HG03575 (cell line): ENCODE measurements around the gene FSTL3.

Experiments used
- ATAC-seq: cut with Tn5 transposase; IDR thresholded peaks from one replicate; pipeline ENCODE4 v1.9.1; 2021; ENCODE audit not compliant: unreplicated experiment, insufficient number of reproducible peaks, low FRiP score; ENCODE audit errors: extremely low read depth

The FSTL3 gene

GRCh38 chr19:644363-644762 lies 31.8 kb upstream of the FSTL3 start:
- no peak for ATAC-seq

GRCh38 chr19:644789-645188 lies 31.4 kb upstream of the FSTL3 start:
- ATAC-seq = no peak

- no peak for ATAC-seq
Observed at GRCh38 chr19:645912-646778, 30.0 kb upstream of the FSTL3 start.

GRCh38 chr19:646779-647565 lies 29.2 kb upstream of the FSTL3 start:
- no peak for ATAC-seq

DNA sequence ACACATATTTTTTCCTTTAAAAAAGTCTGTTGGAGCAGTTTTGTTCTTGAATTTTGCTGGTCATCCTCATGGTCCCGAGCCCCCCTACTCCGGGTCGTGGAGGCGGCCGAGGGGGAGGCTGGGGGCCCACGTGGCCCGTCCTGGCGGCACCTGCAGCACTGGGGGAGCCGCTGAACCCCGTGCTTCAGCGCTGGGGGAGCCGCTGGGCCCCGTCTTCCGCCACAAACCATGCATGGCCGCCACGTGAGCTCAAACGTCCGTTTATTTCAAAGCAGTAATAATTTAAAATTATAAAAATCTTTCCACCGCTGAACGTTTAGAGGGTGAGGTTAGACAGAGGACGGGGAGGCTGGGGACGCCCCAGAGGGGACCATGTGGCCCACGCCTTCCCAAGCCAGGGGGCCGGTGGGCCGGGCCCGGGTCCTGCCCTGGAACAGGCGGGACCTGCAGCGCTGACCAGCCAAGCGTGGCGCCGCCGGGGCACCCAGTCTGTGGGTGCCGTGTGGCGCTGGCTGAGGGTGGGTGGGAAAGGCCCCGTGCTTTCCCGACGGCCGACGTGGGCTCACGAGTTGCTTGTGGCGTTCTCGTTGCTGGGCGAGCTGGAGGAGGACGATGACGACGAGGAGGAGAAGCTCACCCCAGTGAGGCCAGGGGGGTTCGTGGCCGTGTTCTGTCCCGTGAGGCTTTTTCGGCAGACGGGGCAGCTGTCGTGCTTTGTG lies 28.5 kb upstream of the FSTL3 start:
- no peak for ATAC-seq

DNA sequence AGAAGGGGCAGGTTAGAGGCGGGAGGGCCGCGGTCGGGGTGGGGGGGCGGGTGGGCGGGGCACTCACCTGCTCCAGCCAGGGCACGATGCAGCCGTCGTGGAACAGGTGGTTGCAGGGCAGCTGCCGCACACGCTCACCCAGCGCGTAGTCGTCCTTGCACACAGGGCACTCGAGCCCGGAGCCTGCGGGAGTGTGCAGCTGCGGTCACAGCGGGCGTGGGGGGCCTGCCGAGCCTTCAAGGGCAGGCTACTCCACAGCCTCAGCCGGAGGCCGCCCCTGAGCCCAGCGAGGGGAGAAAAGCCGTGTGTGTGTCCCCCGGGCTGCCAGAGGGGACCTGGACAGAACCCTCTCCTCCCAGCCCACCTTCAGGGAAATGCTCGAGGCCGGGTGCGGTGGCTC lies 27.9 kb upstream of the FSTL3 start:
- no peak for ATAC-seq

DNA sequence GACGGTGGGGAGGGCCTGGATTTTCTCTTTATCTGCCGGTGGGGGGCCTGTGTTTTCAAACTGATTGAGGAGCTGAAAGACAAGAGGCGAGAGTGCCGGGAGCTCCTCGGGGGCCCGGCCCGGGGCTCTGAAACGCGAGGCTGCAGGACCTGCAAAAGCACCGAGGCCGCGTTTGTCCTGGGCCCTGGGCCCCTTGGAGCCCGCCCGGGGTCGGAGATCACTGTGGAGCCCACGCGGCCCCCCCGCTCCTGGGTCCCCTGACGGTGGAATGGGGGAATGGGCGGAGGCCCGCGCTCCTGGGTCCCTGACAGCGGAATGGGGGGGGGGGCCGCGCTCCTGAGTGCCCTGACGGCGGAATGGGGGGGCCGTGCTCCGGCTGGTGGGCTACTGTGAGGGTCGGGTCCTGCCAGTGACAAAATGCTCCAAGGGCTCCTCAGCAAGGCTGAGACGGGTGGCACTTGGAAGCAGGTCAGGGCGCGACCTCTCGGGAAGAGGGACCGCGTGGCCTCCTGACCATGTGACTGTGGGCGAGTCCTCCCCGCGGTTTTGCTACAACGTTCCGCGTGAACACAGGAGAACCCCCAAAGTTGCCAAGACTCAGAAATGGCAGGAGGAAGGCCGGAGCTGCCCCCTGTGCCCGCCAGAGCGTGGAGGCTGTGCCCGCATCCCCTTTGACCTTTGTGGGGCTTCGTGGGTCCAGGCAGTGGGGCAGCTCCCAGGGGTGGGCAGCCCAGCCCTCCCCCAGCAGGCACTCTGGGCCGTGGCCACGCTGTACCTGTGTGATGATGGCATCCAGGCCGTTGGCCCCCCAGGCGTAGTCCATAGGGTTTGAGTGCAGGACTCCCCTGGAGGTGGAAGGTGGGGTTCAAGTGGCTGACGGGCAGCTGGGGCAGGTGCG lies 27.0 kb upstream of the FSTL3 start:
- ATAC-seq = no peak

DNA sequence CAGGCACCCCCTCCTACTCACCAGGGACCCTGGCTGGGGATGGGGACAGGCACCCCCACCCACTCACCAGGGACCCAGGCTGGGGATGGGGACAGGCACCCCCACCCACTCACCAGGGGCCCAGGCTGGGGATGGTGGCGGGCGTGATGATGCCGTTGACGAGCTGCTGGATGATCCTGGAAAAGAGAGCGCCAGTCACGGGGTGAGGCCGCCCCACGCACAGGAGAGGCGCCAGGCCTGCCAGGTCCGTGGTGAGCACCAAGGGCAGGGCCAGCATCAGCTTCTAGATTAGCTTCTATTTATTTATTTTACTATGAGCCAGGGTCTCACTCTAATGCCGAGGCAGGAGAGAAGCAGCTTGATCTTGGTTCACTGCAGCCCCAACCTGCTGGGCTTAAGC lies 26.1 kb upstream of the FSTL3 start:
- no peak for ATAC-seq

- no peak for ATAC-seq
Observed at GRCh38 chr19:651114-651818, 24.9 kb upstream of the FSTL3 start.

- ATAC-seq = no peak
Observed at GRCh38 chr19:651991-652390, 24.2 kb upstream of the FSTL3 start.

- ATAC-seq = no peak
Observed at GRCh38 chr19:652467-653389, 23.5 kb upstream of the FSTL3 start.

DNA sequence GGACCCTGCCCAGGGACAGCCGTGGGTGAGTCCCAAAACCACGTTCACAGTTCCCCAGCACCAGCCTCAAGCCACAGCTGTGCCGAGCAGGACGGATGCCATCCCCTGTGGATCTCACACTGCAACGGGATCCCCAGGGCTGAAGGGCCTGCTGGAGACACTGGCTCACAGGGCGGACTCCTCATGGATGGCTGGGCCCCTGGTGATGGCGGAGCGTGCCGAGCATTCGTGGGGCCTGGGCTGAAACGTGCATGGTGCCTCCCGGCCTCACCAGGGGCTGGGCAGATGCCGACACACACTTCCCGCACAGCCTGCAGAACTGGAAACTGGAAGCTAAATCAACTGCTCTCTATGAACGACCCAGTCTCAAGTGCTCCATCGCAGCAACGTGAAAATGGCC lies 22.8 kb upstream of the FSTL3 start:
- ATAC-seq = no peak

- ATAC-seq = no peak
Observed at GRCh38 chr19:655691-656090, 20.5 kb upstream of the FSTL3 start.

GRCh38 chr19:656751-657559 lies 19.2 kb upstream of the FSTL3 start:
- ATAC-seq = no peak

DNA sequence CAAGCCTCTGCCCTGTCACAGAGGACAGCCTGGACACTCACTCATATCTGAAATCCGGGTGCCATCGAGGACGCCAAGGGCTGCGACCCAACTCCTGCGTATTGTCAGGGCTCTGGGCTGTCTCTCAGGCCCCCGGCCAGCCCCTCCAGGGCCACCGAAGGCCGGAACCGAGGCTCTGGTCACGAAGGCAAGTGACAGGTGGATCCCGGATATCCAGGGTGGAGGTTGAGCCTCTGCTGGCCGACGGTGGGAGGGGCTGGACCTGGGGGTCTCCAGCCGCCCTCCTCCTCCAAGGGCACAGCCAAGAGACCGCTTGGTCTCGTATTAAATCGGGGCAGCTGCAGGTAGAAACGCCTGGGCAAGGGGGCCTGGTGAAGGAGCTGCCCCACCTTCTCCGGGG lies 18.6 kb upstream of the FSTL3 start:
- no peak for ATAC-seq

- ATAC-seq = no peak
Observed at GRCh38 chr19:658059-658839, 17.9 kb upstream of the FSTL3 start.
